Activated CD4-positive, CD25-positive, alpha-beta regulatory T cell treated with anti-CD3 and anti-CD28 coated beads, Interleukin-2, amount 50 U/mL, for 72 hours (primary cell): Measurements from ENCODE around the gene POMT1.
"Not testable (repeated sequence)": the region's sequence is repeated elsewhere in the genome, so short reads cannot be mapped to it uniquely, and the experiment has no call there.

Experiments used
- DNase-seq: peaks from one replicate; pipeline ENCODE4 v3.0.0; 2021

Gene POMT1

GRCh38 chr9:131500939-131501541 lies 1.7 kb upstream of the POMT1 start:
- peak; percentile 43 for DNase-seq

GRCh38 chr9:131503626-131504465 lies 1.1 kb downstream of the POMT1 start:
- peak; percentile 61 for DNase-seq

- no peak for DNase-seq
Measured at GRCh38 chr9:131505012-131505411, 2.3 kb downstream of the POMT1 start.

- DNase-seq, result no peak
Measured at GRCh38 chr9:131511416-131511815, 8.7 kb downstream of the POMT1 start.

GRCh38 chr9:131511880-131512279 lies 9.2 kb downstream of the POMT1 start:
- DNase-seq, result no peak

GRCh38 chr9:131513177-131513576 lies 10.5 kb downstream of the POMT1 start:
- no peak for DNase-seq

- DNase-seq, result not testable (repeated sequence)
Measured at GRCh38 chr9:131515559-131516031, 12.9 kb downstream of the POMT1 start.

GRCh38 chr9:131516100-131516499 lies 13.4 kb downstream of the POMT1 start:
- DNase-seq, result no peak

GRCh38 chr9:131516930-131517329 lies 14.2 kb downstream of the POMT1 start:
- DNase-seq, result no peak

- no peak for DNase-seq
Measured at GRCh38 chr9:131517761-131518190, 15.1 kb downstream of the POMT1 start.

- no peak for DNase-seq
Measured at GRCh38 chr9:131518553-131518952, 15.8 kb downstream of the POMT1 start.

- DNase-seq, result no peak
Measured at GRCh38 chr9:131520503-131520902, 17.8 kb downstream of the POMT1 start.

GRCh38 chr9:131521203-131521602 lies 18.5 kb downstream of the POMT1 start:
- no peak for DNase-seq

GRCh38 chr9:131521822-131522221 lies 19.1 kb downstream of the POMT1 start:
- no peak for DNase-seq

- no peak for DNase-seq
Measured at GRCh38 chr9:131522257-131523085, 19.8 kb downstream of the POMT1 start.

GRCh38 chr9:131523086-131523388 lies 20.3 kb downstream of the POMT1 start:
- DNase-seq, result no peak

GRCh38 chr9:131523451-131524435 lies 21.0 kb downstream of the POMT1 start:
- DNase-seq, result no peak

- no peak for DNase-seq
Measured at GRCh38 chr9:131524665-131525315, 22.1 kb downstream of the POMT1 start.

GRCh38 chr9:131525643-131526565 lies 23.2 kb downstream of the POMT1 start:
- no peak for DNase-seq

GRCh38 chr9:131528186-131528585 lies 25.5 kb downstream of the POMT1 start:
- DNase-seq, result no peak
